ENCODE data around the gene RHOBTB1.

RHOBTB1 gene

DNA sequence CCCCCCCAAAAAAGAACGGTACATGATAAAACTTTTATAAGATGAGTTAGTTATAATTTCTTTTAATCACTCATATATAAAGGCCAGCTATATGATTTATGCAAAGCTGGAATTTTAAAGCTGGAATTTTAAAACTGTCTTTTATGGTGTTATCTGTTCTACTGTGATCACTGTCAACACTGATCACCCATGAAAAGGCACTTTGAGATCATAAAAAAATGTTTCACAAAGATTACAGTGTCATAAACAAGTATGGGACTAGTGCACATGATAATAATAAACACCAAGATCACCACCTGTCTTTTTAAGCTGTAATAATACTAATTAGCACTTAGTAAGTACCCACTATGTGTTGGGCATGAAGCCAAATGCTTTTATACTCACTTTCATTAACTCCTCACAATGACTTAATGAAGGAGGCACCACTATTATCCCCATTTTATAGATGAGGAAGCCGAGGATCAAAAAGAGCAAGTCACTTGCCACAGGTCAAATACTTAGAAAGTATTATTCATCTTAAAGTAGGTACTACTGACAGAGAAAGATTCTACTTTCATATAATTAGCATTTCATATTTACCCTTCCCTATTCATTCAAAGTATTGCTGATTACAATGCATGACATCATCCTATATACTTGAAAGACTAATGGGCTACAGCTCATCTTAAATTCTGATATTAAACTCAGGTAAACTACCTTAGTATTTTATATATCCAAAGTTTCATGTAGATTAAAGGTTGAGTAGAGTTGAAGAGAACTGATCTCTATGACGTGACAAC is 8.3 kb upstream of the RHOBTB1 start:
- TF ChIP-seq, protein P1, sequence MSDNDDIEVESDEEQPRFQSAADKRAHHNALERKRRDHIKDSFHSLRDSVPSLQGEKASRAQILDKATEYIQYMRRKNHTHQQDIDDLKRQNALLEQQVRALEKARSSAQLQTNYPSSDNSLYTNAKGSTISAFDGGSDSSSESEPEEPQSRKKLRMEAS (IDR thresholded peaks at IDR 0.05; ENCODE audit: low read depth, low read length) = no peak
- TF ChIP-seq POLR2A (IDR thresholded peaks at IDR 0.05; ENCODE audit: extremely low read depth, insufficient read length) = no peak
- DNase-seq (ENCODE audit: low read depth) = no peak
- H3K4me3 ChIP-seq (ENCODE audit: low read depth, low read length) = no peak overlapping the region

DNA sequence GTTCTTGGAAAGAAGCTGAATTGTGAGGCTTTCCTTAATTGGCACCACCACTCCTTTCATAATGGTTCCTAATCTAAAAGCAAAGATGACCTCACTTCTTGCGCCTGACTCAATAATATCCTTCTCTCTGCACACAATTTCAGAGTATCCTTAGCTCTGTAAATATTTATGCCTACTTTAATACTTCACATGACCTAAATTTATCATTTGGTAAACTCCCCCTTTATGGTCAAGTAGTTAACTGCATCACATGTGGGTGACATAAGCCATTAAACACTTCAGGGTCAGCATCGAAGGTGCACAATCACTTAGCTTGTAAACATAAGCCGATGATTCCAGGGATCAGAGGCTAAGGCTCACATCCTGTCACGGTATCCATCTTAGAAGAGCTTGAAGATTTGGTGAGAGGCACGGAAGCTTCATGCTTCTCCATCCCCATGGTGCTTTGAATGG is 7.3 kb upstream of the RHOBTB1 start:
- TF ChIP-seq POLR2A (IDR thresholded peaks at IDR 0.05; ENCODE audit: extremely low read depth, insufficient read length) (no peak), MYC (IDR thresholded peaks at IDR 0.05; ENCODE audit: low read depth, low read length) (no peak)
- TF ChIP-seq, protein P2, sequence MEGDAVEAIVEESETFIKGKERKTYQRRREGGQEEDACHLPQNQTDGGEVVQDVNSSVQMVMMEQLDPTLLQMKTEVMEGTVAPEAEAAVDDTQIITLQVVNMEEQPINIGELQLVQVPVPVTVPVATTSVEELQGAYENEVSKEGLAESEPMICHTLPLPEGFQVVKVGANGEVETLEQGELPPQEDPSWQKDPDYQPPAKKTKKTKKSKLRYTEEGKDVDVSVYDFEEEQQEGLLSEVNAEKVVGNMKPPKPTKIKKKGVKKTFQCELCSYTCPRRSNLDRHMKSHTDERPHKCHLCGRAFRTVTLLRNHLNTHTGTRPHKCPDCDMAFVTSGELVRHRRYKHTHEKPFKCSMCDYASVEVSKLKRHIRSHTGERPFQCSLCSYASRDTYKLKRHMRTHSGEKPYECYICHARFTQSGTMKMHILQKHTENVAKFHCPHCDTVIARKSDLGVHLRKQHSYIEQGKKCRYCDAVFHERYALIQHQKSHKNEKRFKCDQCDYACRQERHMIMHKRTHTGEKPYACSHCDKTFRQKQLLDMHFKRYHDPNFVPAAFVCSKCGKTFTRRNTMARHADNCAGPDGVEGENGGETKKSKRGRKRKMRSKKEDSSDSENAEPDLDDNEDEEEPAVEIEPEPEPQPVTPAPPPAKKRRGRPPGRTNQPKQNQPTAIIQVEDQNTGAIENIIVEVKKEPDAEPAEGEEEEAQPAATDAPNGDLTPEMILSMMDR (IDR thresholded peaks at IDR 0.05; ENCODE audit: low read depth, low read length) = no peak
- TF ChIP-seq, protein P1 (IDR thresholded peaks at IDR 0.05; ENCODE audit: low read depth, low read length) = no peak
- no peak for DNase-seq (ENCODE audit: low read depth)

DNA sequence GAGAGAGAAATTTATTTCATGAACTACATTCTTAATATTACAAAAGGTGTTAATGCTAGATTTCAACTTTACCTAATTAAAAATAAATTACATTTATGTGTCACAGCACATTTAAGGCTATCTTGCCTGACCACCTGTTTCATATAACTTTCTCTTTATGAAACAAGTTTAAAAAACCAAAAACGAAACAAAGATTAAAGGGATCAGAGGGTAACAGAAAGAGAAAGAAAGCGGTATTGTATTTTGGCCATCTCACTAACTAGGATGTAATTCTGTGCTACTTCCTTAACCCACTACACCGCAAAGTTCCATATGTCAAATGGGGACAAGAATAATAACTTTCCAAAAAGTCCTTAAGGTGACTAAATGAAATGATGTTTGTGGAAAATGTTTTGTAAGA is 6.3 kb upstream of the RHOBTB1 start:
- no peak overlapping the region for H3K4me3 ChIP-seq (ENCODE audit: low read depth, low read length)
- TF ChIP-seq POLR2A (IDR thresholded peaks at IDR 0.05; ENCODE audit: extremely low read depth, insufficient read length) = no peak
- TF ChIP-seq, protein P1 (IDR thresholded peaks at IDR 0.05; ENCODE audit: low read depth, low read length) = no peak
- no peak for TF ChIP-seq MYC (IDR thresholded peaks at IDR 0.05; ENCODE audit: low read depth, low read length)
- TF ChIP-seq, protein P2 (IDR thresholded peaks at IDR 0.05; ENCODE audit: low read depth, low read length) = no peak
- DNase-seq (ENCODE audit: low read depth) = no peak

More for the DNA sequence above, 7.3 kb upstream of the RHOBTB1 start:
- H3K4me3 ChIP-seq (ENCODE audit: low read depth, low read length) = no peak overlapping the region

DNA sequence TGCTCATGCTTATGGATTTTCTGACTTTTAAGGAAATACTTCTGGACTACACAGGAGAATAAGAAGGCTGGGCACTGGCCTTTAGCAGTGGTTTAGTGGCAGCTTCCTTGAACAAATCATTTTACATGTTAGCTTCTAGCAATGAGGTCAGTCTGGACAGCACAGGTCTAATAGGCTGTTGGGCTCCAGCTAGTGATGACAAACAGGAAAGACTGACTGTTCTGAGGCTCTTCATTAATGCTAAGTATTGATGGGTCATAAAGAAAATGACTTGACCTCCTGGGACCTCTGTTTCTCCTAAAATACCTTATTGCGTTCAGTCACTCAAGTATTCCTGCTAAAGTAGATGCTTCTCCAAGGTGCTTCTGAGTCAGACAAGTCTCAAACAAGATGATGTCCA is 4.9 kb upstream of the RHOBTB1 start:
- TF ChIP-seq, protein P2 (IDR thresholded peaks at IDR 0.05; ENCODE audit: low read depth, low read length) = no peak
- TF ChIP-seq MYC (IDR thresholded peaks at IDR 0.05; ENCODE audit: low read depth, low read length) (no peak), POLR2A (IDR thresholded peaks at IDR 0.05; ENCODE audit: extremely low read depth, insufficient read length) (no peak)
- TF ChIP-seq, protein P1 (IDR thresholded peaks at IDR 0.05; ENCODE audit: low read depth, low read length) = no peak
- no peak overlapping the region for H3K4me3 ChIP-seq (ENCODE audit: low read depth, low read length)
- DNase-seq (ENCODE audit: low read depth) = no peak

DNA sequence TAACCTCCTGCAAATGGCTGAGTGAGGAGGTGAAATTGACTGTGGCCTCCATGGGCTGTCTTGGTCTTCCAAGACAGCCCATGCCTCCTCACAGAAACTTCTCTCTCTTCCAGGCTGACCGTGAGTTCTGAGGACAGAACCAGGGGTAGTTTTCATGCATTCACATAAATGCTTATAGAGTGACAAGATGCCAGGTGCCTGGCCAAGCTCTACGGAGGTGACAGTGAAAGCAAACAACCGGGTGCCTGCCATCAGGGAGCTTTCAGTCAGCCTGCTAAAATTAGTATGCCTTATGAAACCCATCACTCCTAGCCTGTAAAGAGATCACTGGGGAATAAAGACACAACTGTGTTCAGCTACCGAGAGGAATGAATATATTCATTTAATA is 919 bp upstream of the RHOBTB1 start:
- no peak for DNase-seq (ENCODE audit: low read depth)
- no peak overlapping the region for H3K4me3 ChIP-seq (ENCODE audit: low read depth, low read length)
- TF ChIP-seq, protein P2 (IDR thresholded peaks at IDR 0.05; ENCODE audit: low read depth, low read length) = no peak
- TF ChIP-seq MYC (IDR thresholded peaks at IDR 0.05; ENCODE audit: low read depth, low read length) (no peak), POLR2A (IDR thresholded peaks at IDR 0.05; ENCODE audit: extremely low read depth, insufficient read length) (no peak)
- TF ChIP-seq, protein P1 (IDR thresholded peaks at IDR 0.05; ENCODE audit: low read depth, low read length) = no peak

DNA sequence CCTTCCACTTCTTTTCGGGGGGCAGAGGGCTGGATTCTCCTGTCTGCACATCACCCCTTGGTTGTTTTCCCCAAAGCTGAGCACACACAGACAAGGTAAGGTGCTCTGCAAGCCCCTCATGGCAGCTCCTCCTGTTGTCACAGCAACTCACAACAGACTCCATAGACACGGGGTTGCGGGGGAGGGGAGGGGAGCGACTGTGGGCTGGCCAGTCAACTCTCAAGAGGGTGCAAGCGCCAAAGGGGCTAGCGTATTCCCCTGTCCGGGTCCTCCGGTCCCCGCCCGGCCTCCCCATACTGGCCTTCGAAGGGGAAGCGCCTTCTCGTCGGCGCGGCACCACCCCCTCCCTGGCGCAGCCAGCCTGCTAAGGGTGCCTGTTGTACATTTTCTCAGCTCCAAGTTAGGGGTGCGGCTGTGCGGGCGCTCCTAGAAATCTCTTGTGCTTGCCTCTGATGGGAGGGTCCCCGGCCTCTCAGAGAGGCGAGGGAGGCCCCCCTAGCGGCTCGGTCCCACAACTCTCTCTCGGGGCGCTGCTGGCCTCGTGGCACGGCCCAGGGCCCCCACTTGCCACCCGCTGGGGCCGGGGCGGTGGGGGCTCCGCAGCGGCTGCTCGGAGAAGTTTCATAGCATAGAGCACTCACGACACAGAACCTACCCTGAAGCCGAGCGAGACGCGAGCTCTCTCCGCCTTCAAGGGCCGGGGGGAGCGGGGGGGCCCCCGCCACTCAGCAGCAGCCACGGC is 498 bp downstream of the RHOBTB1 start:
- no peak for DNase-seq (ENCODE audit: low read depth)
- H3K4me3 ChIP-seq (ENCODE audit: low read depth, low read length) = no peak overlapping the region
- TF ChIP-seq, protein P1 (IDR thresholded peaks at IDR 0.05; ENCODE audit: low read depth, low read length) = no peak
- TF ChIP-seq MYC (IDR thresholded peaks at IDR 0.05; ENCODE audit: low read depth, low read length) = no peak
- no peak for TF ChIP-seq POLR2A (IDR thresholded peaks at IDR 0.05; ENCODE audit: extremely low read depth, insufficient read length)
- TF ChIP-seq, protein P2 (IDR thresholded peaks at IDR 0.05; ENCODE audit: low read depth, low read length) = no peak
